Measurements from ENCODE around the gene GALNT1. TPM values are rescaled to one million over a fixed set of nuclear protein-coding genes. Genes with fewer than 3 reads are reported as not detected.

Gene GALNT1
- total and polyA plus RNA-seq, 10 of the 15 experiments (the other 5 are each of a cell fraction or from before 2014, with no cell fraction given) = 8.0 to 53.7 (median 29.9) TPM

DNA sequence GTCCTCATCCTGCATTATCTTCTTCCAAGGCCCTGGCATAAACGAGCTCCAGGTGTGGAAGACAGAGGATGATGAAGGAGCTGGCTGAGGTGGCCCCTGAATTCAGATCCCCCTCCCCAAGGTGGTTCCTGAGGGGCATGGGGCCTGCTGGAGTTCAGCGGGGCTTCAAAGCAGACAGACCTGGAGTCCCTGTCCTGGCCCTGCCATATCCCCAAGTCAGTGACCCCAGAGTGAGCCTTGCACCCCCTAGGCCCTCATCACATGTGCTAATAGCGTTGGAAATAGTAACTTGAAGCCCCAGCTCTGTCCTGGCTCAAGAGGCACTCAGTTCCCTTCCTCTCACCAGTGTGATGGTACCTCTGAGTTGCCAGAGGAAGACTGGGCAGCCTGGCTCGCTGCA, 172.9 kb downstream of the GALNT1 start (continued):
- TF ChIP-seq CUX1 (IDR thresholded peaks at IDR 0.05; ENCODE audit: insufficient replicate concordance, low read depth, low read length) = no peak
- no peak for TF ChIP-seq ZNF24 (IDR thresholded peaks at IDR 0.05)

DNA sequence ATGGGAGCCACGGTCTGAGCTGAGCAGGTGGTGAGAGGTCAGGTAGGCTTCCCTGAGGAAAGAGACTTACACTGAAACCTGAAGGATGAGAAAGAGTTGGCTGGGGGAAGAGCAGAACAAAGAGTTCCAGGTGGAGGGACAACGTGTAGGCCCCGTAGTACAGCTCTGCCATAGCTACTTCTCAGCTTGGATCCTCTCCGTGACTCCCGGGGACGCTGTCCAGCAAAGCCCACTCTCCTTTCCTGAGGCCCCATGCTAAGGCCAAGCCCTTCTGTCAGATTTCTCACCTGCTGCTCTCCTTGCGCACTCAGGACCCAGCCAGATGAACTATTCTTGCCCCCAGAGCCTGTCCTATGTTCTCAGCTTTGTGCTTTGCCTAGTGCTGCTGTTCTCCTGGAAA, 173.8 kb downstream of the GALNT1 start:
- no TSS peak for BruUV-seq (replicated peaks)
- Histone ChIP-seq H3K27ac (ENCODE audit: control insufficient read depth, insufficient read depth) (no peak overlapping the region), H3K27me3 (replicated peaks in 1 of 2; ENCODE audit: control insufficient read depth in 2 of 2, insufficient read depth in 2 of 2, low read length in 1 of 2) (peaks cover 0 to 2% of the 10 kb centered on the region in 2 experiments; a peak in 2 of 4 replicates), H3K4me1 (ENCODE audit: control insufficient read depth, insufficient read depth, low read length) (no peaks in the 10 kb centered on the region), H3K79me2 (ENCODE audit: control insufficient read depth, insufficient read depth, low read length) (no peaks in the 10 kb centered on the region), H3K4me3 (no peak overlapping the region), H2AFZ (ENCODE audit: control insufficient read depth, low read depth, low read length) (no peak overlapping the region), H4K20me1 (ENCODE audit: control insufficient read depth, insufficient read depth) (no peaks in the 10 kb centered on the region), H3K9ac (ENCODE audit: control insufficient read depth, insufficient read depth, low read length) (no peak overlapping the region), H3K36me3 (ENCODE audit: control insufficient read depth in 2 of 2, insufficient read depth in 2 of 2, low read length in 1 of 2) (no peaks in the 10 kb centered on the region), H3K9me3 (replicated peaks; ENCODE audit: control insufficient read depth, insufficient read depth, low read length) (no peaks in the 10 kb centered on the region), H3K4me2 (ENCODE audit: control insufficient read depth, insufficient read depth) (no peak overlapping the region)
- no peak for DNase-seq (ENCODE audit: low read depth, low spot score)
- ChIA-PET SMC1A (ENCODE audit: uncharacterized antibody, unreplicated experiment) (interaction anchor here (0.9 to 3.2 kb wide), 10 partner anchors 24 to 528 kb away, joined by 3 to 30 read pairs (median 5); no protein-coding TSS in a partner anchor), RAD21 (ENCODE audit: unreplicated experiment) (interaction anchor here (0.8 to 1.8 kb wide), 5 partner anchors 9 to 529 kb away, joined by 3 to 13 read pairs (median 6); partner anchors contain the start of gene RMP24), CTCF (interaction anchor here (0.7 to 3.1 kb wide), 12 partner anchors 11 to 530 kb away, joined by 3 to 30 read pairs (median 6); no protein-coding TSS in a partner anchor), POLR2A (no interaction called here)
- TF ChIP-seq EP300 (IDR thresholded peaks at IDR 0.05; ENCODE audit: borderline replicate concordance in 1 of 2, control insufficient read depth in 1 of 2, low read depth in 2 of 2, low read length in 2 of 2) = no peak
- 53% methylated on average over 7 of the region's 7 CpGs for WGBS (ENCODE audit: insufficient coverage, insufficient replicate concordance, low lambda C conversion rate, missing lambda C conversion rate)
- no peak; the same call in 2 of the 3 replicates for ATAC-seq
- in situ Hi-C loops (cut with MboI) (loop anchor here (5.0 kb wide), 2 partner anchors 192 to 527 kb away; no protein-coding TSS in a partner anchor), intact Hi-C loops (cut with micrococcal nuclease; ENCODE audit: unreplicated experiment) (loop anchor here (5.0 to 10.0 kb wide), 3 partner anchors 171 to 527 kb away; partner anchors contain the start of gene GALNT1)
- no peak for FAIRE-seq
